HG03342 (cell line): ENCODE measurements around the gene HNRNPM.
A peak's percentile ranks its signal among the peaks of the same experiment; 100 is the strongest.
"Not testable (repeated sequence)": the region's sequence is repeated elsewhere in the genome, so short reads cannot be mapped to it uniquely, and the experiment has no call there.

Experiments used
- ATAC-seq: cut with Tn5 transposase; IDR thresholded peaks from one replicate; pipeline ENCODE4 v1.9.1; 2021; ENCODE audit warnings: mild to moderate bottlenecking, moderate library complexity; ENCODE audit not compliant: unreplicated experiment

HNRNPM gene

DNA sequence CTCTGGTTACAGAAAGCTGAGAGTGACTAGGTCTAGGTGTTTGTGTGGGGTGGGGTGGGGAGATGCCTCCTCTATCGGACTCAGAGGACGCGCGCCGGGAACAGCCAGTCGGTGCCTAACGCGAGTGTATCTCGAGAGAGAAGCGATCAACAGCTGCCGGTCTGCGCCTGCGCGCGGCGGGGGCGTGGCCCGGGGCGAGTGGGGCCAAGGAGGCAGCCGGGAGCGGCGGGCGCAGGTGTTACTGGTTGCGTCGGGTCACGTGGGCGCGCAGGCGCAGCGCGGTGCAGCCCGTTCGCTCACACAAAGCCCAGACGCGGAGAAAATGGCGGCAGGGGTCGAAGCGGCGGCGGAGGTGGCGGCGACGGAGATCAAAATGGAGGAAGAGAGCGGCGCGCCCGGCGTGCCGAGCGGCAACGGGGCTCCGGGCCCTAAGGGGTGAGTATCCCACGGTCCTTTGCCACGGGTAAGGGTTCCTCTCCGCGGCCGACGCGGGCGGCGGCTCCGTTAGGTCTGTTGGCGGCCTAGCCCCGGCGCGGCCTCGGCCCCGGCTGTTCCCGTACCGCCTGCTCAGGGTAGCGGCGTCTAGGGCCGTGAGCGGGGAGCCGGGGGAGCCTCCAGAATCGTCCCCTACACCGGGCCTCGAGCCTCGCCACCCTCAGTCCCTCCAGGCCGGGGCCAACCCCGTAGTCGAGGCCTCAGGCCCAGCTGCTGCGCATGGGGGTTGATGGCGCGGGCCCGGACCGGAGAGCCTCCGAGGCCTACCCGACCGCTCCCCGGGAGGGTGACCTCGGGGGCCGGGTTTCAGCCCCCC lies at the start of gene HNRNPM:
HNRNPM (plus strand) TSS at position 299 of the 811 bp plus-strand sequence; CDS start at position 323, 24 bp downstream.
- ATAC-seq = peak; percentile 85

DNA sequence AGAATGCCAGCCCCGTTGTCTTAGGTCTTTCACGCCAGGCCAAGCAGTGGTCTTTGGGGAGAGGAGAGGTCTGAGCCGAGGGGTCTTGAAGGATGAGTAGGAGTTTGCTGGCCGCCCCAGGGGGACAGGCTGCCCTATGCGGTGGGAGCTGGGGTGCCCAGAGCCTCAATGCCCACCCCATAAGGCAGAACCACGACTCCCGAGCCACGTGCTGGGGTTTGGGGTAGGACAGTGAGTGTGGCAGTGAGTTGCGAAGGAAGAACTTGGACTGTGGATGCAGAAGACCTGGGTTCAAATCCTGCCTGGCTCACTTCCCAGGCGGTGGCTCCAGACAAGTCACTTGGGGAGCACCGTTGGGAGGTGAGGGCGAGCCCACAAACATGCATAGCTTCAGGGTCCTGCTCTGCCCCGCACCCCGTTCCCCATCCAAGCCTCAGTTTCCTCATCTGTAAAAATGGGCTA lies 49.1 kb upstream of the HNRNPM start:
- ATAC-seq = no peak

- no peak for ATAC-seq
Observed at GRCh38 chr19:8396185-8396562, 48.6 kb upstream of the HNRNPM start.

GRCh38 chr19:8396563-8397203 lies 48.1 kb upstream of the HNRNPM start:
- no peak for ATAC-seq

DNA sequence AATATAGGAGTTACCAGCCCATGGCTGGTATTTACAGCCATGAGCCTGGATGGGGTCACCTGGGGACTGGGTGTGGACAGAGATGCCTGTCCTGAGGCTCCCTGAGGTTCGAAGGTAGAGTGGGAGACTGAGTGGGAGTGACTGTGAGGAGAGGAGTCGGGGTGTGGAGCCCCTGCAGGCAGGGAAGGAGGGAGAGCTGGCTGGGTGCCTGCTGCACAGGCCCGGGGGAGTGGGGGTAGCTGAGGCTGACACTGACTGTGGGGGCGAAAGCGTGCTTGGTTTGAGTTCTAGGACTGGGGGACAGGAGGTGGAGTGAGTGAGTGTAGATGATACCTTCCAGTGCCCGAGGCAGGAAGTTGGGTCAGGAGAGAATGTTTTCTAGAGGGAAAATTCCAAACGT lies 47.5 kb upstream of the HNRNPM start:
- no peak for ATAC-seq

- ATAC-seq = no peak
Observed at GRCh38 chr19:8397746-8398310, 46.9 kb upstream of the HNRNPM start.

DNA sequence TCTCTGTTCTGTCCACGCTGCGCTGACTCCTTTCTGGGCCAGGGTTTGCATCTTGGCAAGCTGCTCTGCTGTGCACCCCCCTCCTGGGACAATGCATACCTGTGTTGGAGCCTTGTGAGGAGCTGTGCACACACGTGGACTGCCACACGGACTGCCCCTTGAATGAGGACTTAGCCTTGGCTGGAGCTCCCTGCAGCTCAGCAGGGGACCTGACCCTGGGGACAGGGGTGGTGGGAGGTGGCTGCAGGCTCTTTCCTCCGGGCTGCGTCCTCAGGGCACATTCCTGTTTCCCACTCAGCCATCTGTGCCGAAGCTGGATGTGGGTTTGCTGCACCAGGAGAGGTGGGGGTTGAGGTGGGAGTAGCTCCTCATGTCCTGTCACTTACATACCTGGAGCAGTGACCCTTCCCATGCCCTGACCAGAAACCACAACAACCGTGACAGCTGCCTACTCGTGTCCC lies 46.4 kb upstream of the HNRNPM start:
- ATAC-seq = no peak

DNA sequence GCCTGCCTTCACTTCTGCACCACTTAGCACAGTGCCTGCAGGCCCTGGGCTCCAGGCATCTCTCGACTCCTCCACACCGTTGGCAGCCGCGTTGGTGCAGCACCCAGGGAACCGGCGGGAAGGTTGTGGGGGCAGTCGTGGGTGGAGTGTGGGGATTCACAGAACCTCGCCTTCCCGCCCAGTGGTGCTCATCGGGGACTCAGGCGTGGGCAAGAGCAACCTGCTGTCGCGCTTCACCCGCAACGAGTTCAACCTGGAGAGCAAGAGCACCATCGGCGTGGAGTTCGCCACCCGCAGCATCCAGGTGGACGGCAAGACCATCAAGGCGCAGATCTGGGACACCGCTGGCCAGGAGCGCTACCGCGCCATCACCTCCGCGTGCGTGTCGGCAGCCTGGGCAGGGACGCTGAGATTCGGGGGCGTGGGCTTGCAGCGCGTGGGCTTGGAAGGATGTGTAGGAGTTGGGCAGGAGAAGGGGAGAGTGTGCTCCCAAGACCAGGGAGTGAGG lies 45.0 kb upstream of the HNRNPM start:
- no peak for ATAC-seq

DNA sequence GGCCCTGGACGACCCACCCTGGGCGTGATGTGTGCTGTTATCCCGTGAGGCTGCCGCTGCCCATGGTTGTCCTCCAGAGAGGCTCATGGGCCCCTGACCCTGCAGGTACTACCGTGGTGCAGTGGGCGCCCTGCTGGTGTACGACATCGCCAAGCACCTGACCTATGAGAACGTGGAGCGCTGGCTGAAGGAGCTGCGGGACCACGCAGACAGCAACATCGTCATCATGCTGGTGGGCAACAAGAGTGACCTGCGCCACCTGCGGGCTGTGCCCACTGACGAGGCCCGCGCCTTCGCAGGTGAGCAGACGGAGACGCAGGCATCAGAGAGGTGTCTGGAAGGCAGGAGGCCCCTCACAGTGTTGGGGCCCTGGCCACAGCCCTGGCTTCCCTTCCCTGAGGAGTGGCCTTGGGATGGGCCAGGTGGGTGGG lies 42.8 kb upstream of the HNRNPM start:
- ATAC-seq = no peak

GRCh38 chr19:8403098-8403819 lies 41.5 kb upstream of the HNRNPM start:
- ATAC-seq = no peak

DNA sequence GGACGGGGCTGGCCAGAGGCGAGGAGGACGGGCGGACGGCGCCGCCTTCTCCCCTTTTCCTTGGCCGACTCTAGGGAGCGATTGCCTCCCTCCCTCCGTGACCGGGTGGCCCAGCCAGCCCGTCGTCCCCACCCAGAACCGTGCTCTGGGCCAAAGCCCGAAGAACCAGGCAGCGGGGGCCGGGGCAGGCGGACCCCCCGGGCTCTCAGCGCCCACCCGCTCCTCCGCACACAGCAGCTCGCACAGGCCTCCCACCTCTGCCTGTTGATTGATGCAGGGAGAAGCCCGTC lies 41.0 kb upstream of the HNRNPM start:
- no peak for ATAC-seq

- no peak for ATAC-seq
Observed at GRCh38 chr19:8404391-8405151, 40.2 kb upstream of the HNRNPM start.

DNA sequence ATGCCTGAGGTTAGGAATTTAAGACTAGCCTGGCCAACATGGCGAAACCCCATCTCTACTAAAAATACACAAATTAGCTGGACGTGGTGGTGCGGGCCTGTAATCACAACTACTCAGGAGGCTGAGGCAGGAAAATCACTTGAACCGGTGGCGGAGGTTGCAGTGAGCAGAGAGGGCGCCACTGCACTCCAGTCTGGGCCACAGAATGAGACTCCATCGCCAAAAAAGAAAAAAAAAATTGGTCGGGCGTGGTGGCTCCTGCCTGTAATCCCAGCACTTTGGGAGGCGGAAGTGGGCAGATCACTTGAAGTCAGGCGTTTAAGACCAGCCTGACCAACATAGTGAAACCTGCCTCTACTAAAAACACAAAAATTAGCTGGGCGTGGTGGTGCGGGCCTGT lies 34.1 kb upstream of the HNRNPM start:
- not testable (repeated sequence) for ATAC-seq

- ATAC-seq = peak; percentile 98
Observed at GRCh38 chr19:8412783-8413628, 31.8 kb upstream of the HNRNPM start, which contains the start of gene MARCHF2. Gene MARCHF2, plus strand, starts transcription at chr19:8413305. Its CDS starts 8,536 bp downstream, at chr19:8421841.

DNA sequence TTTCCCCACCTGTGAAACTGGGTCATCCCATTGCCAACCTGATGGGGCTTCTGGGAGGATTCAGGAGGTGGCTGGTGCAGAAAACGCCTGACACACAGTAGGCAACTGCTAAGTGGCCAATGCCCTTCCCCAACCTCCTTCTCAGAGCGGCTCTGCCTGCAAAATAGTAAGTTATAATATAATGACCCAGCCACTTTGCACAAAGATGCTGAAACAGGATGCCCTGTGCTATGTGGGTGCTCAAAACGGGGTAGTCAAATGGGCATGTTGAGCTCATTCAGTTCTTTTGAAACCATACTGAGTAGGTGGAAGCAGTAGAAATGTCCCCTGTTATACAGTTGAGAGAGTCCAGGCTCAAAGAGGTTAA lies 31.2 kb upstream of the HNRNPM start:
- no peak for ATAC-seq

DNA sequence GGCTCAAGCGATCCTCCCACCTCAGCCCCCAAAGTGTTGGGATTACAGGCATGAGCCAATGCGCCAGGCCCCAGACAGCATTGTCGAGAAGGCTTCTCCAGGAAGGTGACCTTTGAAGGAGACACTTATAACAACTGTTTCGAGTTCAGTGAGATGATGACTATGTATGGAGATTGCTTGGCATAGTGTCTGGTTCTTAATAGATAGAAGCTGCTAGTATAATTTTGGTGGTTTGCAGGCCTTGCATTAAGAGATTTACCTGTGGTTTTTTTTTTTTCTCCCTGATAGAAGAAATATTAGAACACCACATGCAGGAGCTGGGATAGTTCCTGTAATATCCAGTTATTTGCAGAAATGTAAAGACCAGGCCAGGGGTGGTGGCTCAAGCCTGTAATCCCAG lies 28.0 kb upstream of the HNRNPM start:
- ATAC-seq = no peak

DNA sequence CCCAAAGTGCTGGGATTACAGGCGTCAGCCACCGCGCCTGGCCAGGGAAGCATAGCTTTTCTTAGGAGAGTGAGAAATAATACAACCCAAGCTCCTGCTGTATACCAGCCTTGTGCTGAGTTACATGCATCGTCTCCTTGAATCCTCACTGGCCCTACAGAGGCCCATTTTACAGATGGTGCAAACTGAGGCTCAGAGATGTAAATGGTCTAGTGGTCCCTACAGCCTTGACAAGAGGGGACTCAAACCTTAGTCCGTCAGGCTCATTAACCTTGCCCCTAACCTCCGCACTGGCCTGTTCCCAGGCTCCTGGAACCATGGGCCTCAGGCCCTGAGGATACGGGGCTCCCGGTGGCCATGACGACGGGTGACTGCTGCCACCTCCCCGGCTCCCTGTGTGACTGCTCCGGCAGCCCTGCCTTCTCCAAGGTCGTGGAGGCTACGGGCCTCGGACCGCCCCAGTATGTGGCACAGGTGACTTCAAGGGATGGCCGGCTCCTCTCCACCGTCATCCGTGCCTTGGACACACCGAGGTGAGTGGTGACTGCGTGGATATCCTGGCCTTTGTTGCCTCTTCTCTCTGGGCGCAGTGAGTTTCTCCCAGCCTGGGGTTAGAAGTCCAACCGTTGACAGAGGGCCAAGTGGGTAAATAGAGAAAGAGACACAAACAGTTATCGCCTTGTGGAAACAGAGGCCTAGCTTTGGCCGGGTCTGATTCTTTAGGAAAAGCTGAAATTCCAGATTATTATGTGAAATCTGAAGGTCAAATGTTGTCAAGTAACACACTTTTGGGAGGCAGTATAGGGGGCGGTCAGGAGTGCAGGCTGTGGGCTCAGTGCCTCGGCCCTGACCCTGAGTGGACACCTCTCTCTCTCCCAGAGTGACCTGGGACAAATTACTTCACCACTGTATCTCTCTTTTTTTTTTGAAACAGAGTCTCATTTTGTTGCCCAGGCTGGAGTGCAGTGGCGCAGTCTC lies 23.0 kb upstream of the HNRNPM start:
- ATAC-seq = no peak

DNA sequence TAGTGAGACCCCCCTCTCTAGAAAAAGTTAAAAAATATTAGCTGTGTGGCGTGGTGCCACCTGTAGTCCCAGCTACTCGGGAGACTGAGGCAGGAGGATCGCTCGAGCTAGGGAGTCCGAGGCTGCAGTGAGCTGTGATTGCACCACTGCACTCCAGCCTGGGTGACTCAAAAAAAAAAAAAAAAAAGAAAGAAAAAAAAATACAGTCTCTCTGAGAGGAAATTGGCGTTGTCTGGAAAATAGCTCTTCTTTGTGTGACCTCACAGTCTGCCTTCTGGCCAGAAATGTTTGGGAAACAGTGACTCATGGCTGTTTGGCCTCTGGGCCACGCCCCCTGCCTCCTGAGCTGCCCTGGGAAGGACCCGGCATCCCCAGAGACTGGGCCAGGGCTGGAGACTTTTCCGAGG lies 21.0 kb upstream of the HNRNPM start:
- no peak for ATAC-seq
